PFSK-1 (cell line): ENCODE measurements around the gene TNFRSF17.

Source experiments
- FOXP2 ChIP-seq: optimal IDR thresholded peaks from 2 replicates; pipeline ENCODE3; 2011; ENCODE audit warnings: borderline replicate concordance, control low read depth, inconsistent platforms; ENCODE audit not compliant: insufficient read depth; ENCODE audit errors: extremely low read length, extremely low read depth
- POLR2AphosphoS5 ChIP-seq: IDR thresholded peaks from 2 replicates; pipeline ENCODE4 v1.6.1; 2012; ENCODE audit warnings: low read depth, mild to moderate bottlenecking, control low read depth, low read length, moderate library complexity
- REST ChIP-seq, 2 experiments: IDR thresholded peaks; 2 replicates each; pipeline versions ENCODE4 v1.6.1 to v1.8.0; 2011 to 2012; ENCODE audit warnings: low read depth in 2 of 2, low read length in 2 of 2, control low read depth in 1 of 2, inconsistent platforms in 1 of 2, mild to moderate bottlenecking in 1 of 2, moderate library complexity in 1 of 2; ENCODE audit not compliant: insufficient read depth in 1 of 2
- SIN3A ChIP-seq: IDR thresholded peaks from 2 replicates; pipeline ENCODE4 v1.6.1; 2012; ENCODE audit warnings: mild to moderate bottlenecking, low read length, moderate library complexity, borderline replicate concordance; ENCODE audit not compliant: insufficient read depth
- TAF1 ChIP-seq: IDR thresholded peaks from 2 replicates; pipeline ENCODE4 v1.6.1; 2012; ENCODE audit warnings: low read length, control low read depth, borderline replicate concordance; ENCODE audit not compliant: insufficient read depth

TNFRSF17 gene

GRCh38 chr16:11968577-11968976 is 3.6 kb downstream of the TNFRSF17 start:
- TF ChIP-seq FOXP2 (no peak), REST (IDR thresholded peaks at IDR 0.05; ENCODE audit: insufficient read depth in 1 of 2, low read depth in 2 of 2, low read length in 2 of 2) (no peak), TAF1 (no peak), POLR2AphosphoS5 (no peak), SIN3A (no peak)

- no peak for TF ChIP-seq REST (IDR thresholded peaks at IDR 0.05; ENCODE audit: insufficient read depth in 1 of 2, low read depth in 2 of 2, low read length in 2 of 2)
- no peak for TF ChIP-seq FOXP2
- no peak for TF ChIP-seq SIN3A
- TF ChIP-seq TAF1: no peak
- TF ChIP-seq POLR2AphosphoS5: no peak
Measured at GRCh38 chr16:11972128-11972527, 7.1 kb downstream of the TNFRSF17 start.

- TF ChIP-seq TAF1 (no peak), POLR2AphosphoS5 (no peak), FOXP2 (no peak), REST (IDR thresholded peaks at IDR 0.05; ENCODE audit: insufficient read depth in 1 of 2, low read depth in 2 of 2, low read length in 2 of 2) (no peak), SIN3A (no peak)
Measured at GRCh38 chr16:11973070-11973469, 8.1 kb downstream of the TNFRSF17 start.

- no peak for TF ChIP-seq TAF1
- no peak for TF ChIP-seq POLR2AphosphoS5
- TF ChIP-seq REST (IDR thresholded peaks at IDR 0.05; ENCODE audit: insufficient read depth in 1 of 2, low read depth in 2 of 2, low read length in 2 of 2): no peak
- no peak for TF ChIP-seq FOXP2
- no peak for TF ChIP-seq SIN3A
Measured at GRCh38 chr16:11976850-11977375, 11.9 kb downstream of the TNFRSF17 start.

- TF ChIP-seq REST (IDR thresholded peaks at IDR 0.05; ENCODE audit: insufficient read depth in 1 of 2, low read depth in 2 of 2, low read length in 2 of 2) (no peak), POLR2AphosphoS5 (no peak), SIN3A (no peak), TAF1 (no peak), FOXP2 (no peak)
Measured at GRCh38 chr16:11977376-11978041, 12.5 kb downstream of the TNFRSF17 start.
